Caco-2 (cell line): Measurements from ENCODE around the gene GADL1. TPM values are rescaled to one million over a fixed set of nuclear protein-coding genes. Genes with fewer than 3 reads are reported as not detected.

ENCODE experiments used
- BruUV-seq: library from RNA; stranded (reverse); fragments of 400-500 nt; replicated peaks from 2 replicates; lab custom pipeline; 2021; lab: Mats Ljungman, UMichigan
- CTCF ChIA-PET: fragments of 300-600 bp; sonication (Branson Sonifier 250); formaldehyde crosslinking; loops from one replicate; lab custom pipeline; 2022; ENCODE audit warnings: antibody characterized with exemption; lab: Charles Lee
- POLR2A ChIA-PET: fragments of 300-600 bp; sonication (Branson Sonifier 250); formaldehyde crosslinking; loops from one replicate; lab custom pipeline; 2022; ENCODE audit warnings: antibody characterized with exemption; lab: Charles Lee
- DNase-seq, 2 experiments: peaks; one replicate each; pipeline versions ENCODE4 v3.0.0 to v3.0.0-alpha.2; 2020 to 2022
- H3K27me3 ChIP-seq: replicated peaks from 2 replicates; pipeline ENCODE4 v1.6.0; 2011; ENCODE audit warnings: low read length; ENCODE audit not compliant: control insufficient read depth, insufficient read depth
- H3K36me3 ChIP-seq: 2 replicates; pipeline ENCODE4 v1.5.1; 2011; ENCODE audit warnings: low read length; ENCODE audit not compliant: control insufficient read depth, insufficient read depth
- H3K4me1 ChIP-seq: fragments of 250-450 bp; sonication (Bioruptor Pico); 2 replicates; pipeline ENCODE4 v1.5.1; 2020; ENCODE audit warnings: mild to moderate bottlenecking
- H3K4me3 ChIP-seq: 2 replicates; pipeline ENCODE4 v1.5.1; 2011; ENCODE audit warnings: low read depth, mild to moderate bottlenecking, control low read depth, low read length
- H3K9me3 ChIP-seq: fragments of 250-450 bp; sonication (Bioruptor Pico); 2 replicates; pipeline ENCODE4 v1.5.1; 2020; ENCODE audit warnings: mild to moderate bottlenecking, moderate library complexity
- H3K27ac Mint-ChIP-seq: one replicate; pipeline ENCODE4 v1.8.0; 2022; ENCODE audit warnings: mixed read lengths; ENCODE audit not compliant: unreplicated experiment
- H3K27me3 Mint-ChIP-seq: one replicate; pipeline ENCODE4 v1.8.0; 2022; ENCODE audit warnings: mixed read lengths; ENCODE audit not compliant: insufficient read depth, unreplicated experiment
- H3K36me3 Mint-ChIP-seq: one replicate; pipeline ENCODE4 v1.8.0; 2022; ENCODE audit warnings: mild to moderate bottlenecking, mixed read lengths; ENCODE audit not compliant: insufficient read depth, unreplicated experiment
- H3K4me1 Mint-ChIP-seq: one replicate; pipeline ENCODE4 v1.8.0; 2022; ENCODE audit warnings: low read depth, mixed read lengths; ENCODE audit not compliant: unreplicated experiment
- H3K4me3 Mint-ChIP-seq: one replicate; pipeline ENCODE4 v1.8.0; 2022; ENCODE audit warnings: mild to moderate bottlenecking, moderate library complexity, mixed read lengths; ENCODE audit not compliant: unreplicated experiment
- H3K9me3 Mint-ChIP-seq: one replicate; pipeline ENCODE4 v1.8.0; 2022; ENCODE audit warnings: mixed read lengths; ENCODE audit not compliant: unreplicated experiment
- intact Hi-C: fragments of 100-400 bp; cut with micrococcal nuclease; formaldehyde crosslinking; loops from one replicate; pipeline ENCODE4 v1.10.0; 2022; ENCODE audit not compliant: unreplicated experiment
- total RNA-seq: library from RNA; stranded (reverse); gene quantifications from 2 replicates; pipeline ENCODE4 v1.2.3, GENCODE V29; 2022
- TF ChIP-seq, protein P1 (sequence below), 2 experiments: fragments of 200-600 bp in 1 of 2; IDR thresholded peaks; 1 replicate in 1 of 2; 2 replicates in 1 of 2; pipeline versions ENCODE4 v1.5.1 to v1.8.0; 2011 to 2022; ENCODE audit warnings: antibody characterized with exemption in 1 of 2, control low read depth in 1 of 2, inconsistent platforms in 1 of 2, low read depth in 1 of 2, low read length in 1 of 2, mild to moderate bottlenecking in 1 of 2, moderate library complexity in 1 of 2; ENCODE audit not compliant: insufficient read depth in 1 of 2, severe bottlenecking in 1 of 2, unreplicated experiment in 1 of 2

The GADL1 gene
- total RNA-seq, 1 experiment from 2014 or later: 6.2 TPM

DNA sequence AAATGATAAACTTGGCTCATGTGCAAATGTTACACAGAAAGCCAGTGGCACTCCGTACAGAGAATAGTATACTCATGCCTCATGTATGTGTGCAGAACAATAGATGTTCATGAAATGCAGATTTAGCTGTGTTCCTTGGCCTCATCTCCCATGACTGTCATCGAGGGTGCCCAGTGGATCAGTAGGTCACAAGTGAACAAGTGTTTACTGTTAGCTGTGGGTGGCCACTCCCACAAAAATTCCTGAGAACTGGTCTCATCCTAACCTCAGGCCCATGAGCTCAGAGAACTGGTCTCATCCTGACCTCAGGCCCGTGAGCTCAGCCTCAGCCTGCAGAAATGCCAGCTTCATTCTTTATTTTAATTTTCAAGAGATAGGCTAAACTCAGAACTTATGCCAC is 124.1 kb downstream of the GADL1 start:
- Histone ChIP-seq H3K36me3 (no peaks in the 10 kb centered on the region), H3K4me1 (peaks cover 14% of the 10 kb centered on the region), H3K4me3 (no peak overlapping the region), H3K27me3 (no peaks in the 10 kb centered on the region), H3K9me3 (no peaks in the 10 kb centered on the region)
- TF ChIP-seq, protein P1, sequence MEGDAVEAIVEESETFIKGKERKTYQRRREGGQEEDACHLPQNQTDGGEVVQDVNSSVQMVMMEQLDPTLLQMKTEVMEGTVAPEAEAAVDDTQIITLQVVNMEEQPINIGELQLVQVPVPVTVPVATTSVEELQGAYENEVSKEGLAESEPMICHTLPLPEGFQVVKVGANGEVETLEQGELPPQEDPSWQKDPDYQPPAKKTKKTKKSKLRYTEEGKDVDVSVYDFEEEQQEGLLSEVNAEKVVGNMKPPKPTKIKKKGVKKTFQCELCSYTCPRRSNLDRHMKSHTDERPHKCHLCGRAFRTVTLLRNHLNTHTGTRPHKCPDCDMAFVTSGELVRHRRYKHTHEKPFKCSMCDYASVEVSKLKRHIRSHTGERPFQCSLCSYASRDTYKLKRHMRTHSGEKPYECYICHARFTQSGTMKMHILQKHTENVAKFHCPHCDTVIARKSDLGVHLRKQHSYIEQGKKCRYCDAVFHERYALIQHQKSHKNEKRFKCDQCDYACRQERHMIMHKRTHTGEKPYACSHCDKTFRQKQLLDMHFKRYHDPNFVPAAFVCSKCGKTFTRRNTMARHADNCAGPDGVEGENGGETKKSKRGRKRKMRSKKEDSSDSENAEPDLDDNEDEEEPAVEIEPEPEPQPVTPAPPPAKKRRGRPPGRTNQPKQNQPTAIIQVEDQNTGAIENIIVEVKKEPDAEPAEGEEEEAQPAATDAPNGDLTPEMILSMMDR (IDR thresholded peaks at IDR 0.05; ENCODE audit: insufficient read depth in 1 of 2, low read depth in 1 of 2, low read length in 1 of 2, severe bottlenecking in 1 of 2, unreplicated experiment in 1 of 2): no peak
- Mint-ChIP-seq H3K27me3 (no peaks in the 10 kb centered on the region), H3K4me1 (no peaks in the 10 kb centered on the region), H3K27ac (no peak overlapping the region), H3K36me3 (no peaks in the 10 kb centered on the region), H3K9me3 (no peaks in the 10 kb centered on the region), H3K4me3 (no peak overlapping the region)
- POLR2A ChIA-PET: no interaction called here
- peak; percentile 47 to 63 for DNase-seq
- no TSS peak for BruUV-seq
- intact Hi-C loops: no loop called here
- CTCF ChIA-PET: interaction anchor here (0.6 to 3.2 kb wide), 5 partner anchors 188 to 569 kb away, joined by 3 to 14 read pairs (median 3); no protein-coding TSS in a partner anchor

DNA sequence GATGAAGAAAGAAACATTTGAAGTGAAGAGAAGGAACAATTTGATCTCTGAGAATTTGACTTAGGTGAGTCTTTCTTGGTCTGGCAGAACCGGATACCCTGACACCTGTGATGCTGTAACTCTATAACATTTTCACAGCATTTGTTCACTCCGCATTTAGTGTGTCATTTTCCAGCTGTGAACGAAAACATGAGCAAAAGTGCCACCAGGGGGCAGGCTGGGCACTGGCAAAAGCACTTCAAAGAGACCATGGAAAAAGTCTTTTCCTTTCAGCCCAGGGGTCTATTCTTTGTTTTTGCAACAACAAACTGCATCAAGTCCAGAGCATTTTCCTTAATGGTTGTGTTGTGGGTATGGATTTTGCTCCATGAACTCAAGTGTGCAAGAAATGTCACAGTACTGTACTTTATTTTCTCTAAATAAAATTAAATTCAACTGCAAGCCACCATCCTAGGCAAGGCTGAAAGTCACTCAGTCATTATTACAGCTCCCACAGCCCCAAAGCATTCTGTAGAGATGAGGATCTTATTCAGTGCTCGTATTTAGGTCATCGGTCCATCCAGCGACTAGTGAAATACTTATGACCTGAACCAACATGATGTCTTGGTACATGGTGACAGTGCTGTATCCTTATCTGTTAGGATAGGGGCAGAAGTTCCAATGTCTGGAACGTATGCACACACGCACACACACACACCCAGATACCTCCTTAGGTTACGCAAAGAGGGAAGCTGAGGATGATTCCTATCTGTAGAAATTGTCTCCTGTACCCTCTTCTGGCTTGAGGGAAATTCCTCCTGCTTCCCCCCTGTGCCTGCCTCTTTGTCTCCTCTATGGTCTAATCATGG is 125.5 kb downstream of the GADL1 start:
- Histone ChIP-seq H3K4me3 (no peak overlapping the region), H3K9me3 (no peaks in the 10 kb centered on the region), H3K27me3 (no peaks in the 10 kb centered on the region), H3K4me1 (peaks cover 14% of the 10 kb centered on the region), H3K36me3 (no peaks in the 10 kb centered on the region)
- TF ChIP-seq, protein P1 (IDR thresholded peaks at IDR 0.05; ENCODE audit: insufficient read depth in 1 of 2, low read depth in 1 of 2, low read length in 1 of 2, severe bottlenecking in 1 of 2, unreplicated experiment in 1 of 2): peak; percentile 78 to 79
- intact Hi-C loops: loop anchor here (1.0 kb wide), 1 partner anchor 363 kb away; no protein-coding TSS in a partner anchor
- ChIA-PET POLR2A (no interaction called here), CTCF (interaction anchor here (0.6 to 3.2 kb wide), 3 partner anchors 165 to 887 kb away, joined by 3 to 14 read pairs (median 5); no protein-coding TSS in a partner anchor)
- H3K4me3 Mint-ChIP-seq: no peak overlapping the region
- peak; percentile 65 to 74 for DNase-seq
- BruUV-seq: no TSS peak
- no peaks in the 10 kb centered on the region for H3K9me3 Mint-ChIP-seq
- no peaks in the 10 kb centered on the region for H3K4me1 Mint-ChIP-seq
- no peaks in the 10 kb centered on the region for H3K27me3 Mint-ChIP-seq
- no peak overlapping the region for H3K27ac Mint-ChIP-seq
- H3K36me3 Mint-ChIP-seq: no peaks in the 10 kb centered on the region

DNA sequence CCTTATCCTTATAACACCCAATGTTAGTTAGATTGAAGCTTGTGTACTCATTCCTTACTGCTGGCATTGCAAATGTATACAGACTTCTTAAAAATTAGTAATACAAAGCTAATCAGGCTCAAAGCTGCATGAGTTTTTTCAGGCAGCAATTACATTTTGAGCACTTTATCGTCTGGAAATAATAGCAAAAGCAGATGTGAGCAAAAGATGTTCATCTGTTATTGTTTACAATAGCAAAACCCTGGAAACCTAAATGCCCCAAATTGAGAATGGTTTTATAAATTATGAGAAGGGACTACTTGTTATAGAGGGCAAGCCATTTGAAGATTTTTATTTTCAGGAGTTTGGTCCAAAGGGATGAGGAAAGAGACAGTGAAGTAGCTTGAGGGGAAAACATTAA is 126.4 kb downstream of the GADL1 start:
- Histone ChIP-seq H3K27me3 (no peaks in the 10 kb centered on the region), H3K9me3 (no peaks in the 10 kb centered on the region), H3K4me3 (no peak overlapping the region), H3K4me1 (peaks cover 14% of the 10 kb centered on the region), H3K36me3 (no peaks in the 10 kb centered on the region)
- DNase-seq: no peak
- H3K4me3 Mint-ChIP-seq: no peak overlapping the region
- intact Hi-C loops: loop anchor here (1.0 kb wide), 1 partner anchor 364 kb away; no protein-coding TSS in a partner anchor
- CTCF ChIA-PET: interaction anchor here (0.5 to 3.2 kb wide), 3 partner anchors 166 to 998 kb away, joined by 3 to 14 read pairs (median 5); no protein-coding TSS in a partner anchor
- H3K27ac Mint-ChIP-seq: no peak overlapping the region
- H3K36me3 Mint-ChIP-seq: no peaks in the 10 kb centered on the region
- TF ChIP-seq, protein P1 (IDR thresholded peaks at IDR 0.05; ENCODE audit: insufficient read depth in 1 of 2, low read depth in 1 of 2, low read length in 1 of 2, severe bottlenecking in 1 of 2, unreplicated experiment in 1 of 2): no peak
- no peaks in the 10 kb centered on the region for H3K4me1 Mint-ChIP-seq
- no TSS peak for BruUV-seq
- POLR2A ChIA-PET: no interaction called here
- H3K9me3 Mint-ChIP-seq: no peaks in the 10 kb centered on the region
- no peaks in the 10 kb centered on the region for H3K27me3 Mint-ChIP-seq
